B cell (primary cell): ENCODE measurements around the gene COG3.

Experiments
- EZH2 ChIP-seq: IDR thresholded peaks from 2 replicates; pipeline ENCODE4 v1.6.1; 2012; ENCODE audit warnings: borderline replicate concordance, low read depth, mild to moderate bottlenecking, moderate library complexity, low read length; ENCODE audit not compliant: insufficient read depth, poor library complexity, severe bottlenecking
- TF ChIP-seq, protein P1 (sequence below): fragments of 200-600 bp; IDR thresholded peaks from one replicate; pipeline ENCODE4 v1.8.0; 2022; ENCODE audit warnings: antibody characterized with exemption, mild to moderate bottlenecking

DNA sequence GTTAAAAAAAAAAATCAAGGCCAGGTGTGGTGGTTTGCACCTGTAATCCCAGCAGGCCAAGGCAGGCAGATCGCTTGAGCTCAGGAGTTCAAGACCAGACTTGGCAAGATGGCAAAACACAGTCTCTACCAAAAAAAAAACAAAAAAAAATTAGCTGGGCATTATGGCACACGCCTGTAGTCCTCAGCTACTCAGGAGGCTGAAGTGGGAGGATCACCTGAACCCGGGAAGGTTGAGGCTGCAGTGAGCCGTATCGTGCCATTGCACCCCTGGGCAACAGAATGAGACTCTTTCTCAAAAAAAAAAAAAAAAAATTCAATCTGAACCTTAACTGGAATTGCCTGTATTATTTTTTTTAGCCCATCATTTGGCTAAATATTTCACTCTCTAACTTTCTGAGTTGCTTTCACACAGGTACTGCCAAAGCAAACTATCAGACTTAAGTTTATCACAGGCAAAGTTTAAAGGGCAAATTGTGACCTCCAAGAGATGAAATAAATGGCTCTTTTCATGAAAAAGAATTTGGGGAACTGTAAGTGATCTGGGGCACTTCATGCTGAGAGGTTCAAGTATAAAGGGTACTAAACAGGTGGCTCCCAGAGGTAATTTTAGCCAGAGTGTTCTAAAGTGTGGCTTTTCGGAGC lies 31.9 kb upstream of the COG3 start:
- TF ChIP-seq, protein P1, sequence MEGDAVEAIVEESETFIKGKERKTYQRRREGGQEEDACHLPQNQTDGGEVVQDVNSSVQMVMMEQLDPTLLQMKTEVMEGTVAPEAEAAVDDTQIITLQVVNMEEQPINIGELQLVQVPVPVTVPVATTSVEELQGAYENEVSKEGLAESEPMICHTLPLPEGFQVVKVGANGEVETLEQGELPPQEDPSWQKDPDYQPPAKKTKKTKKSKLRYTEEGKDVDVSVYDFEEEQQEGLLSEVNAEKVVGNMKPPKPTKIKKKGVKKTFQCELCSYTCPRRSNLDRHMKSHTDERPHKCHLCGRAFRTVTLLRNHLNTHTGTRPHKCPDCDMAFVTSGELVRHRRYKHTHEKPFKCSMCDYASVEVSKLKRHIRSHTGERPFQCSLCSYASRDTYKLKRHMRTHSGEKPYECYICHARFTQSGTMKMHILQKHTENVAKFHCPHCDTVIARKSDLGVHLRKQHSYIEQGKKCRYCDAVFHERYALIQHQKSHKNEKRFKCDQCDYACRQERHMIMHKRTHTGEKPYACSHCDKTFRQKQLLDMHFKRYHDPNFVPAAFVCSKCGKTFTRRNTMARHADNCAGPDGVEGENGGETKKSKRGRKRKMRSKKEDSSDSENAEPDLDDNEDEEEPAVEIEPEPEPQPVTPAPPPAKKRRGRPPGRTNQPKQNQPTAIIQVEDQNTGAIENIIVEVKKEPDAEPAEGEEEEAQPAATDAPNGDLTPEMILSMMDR: no peak
- TF ChIP-seq EZH2: no peak
